ENCODE results near the gene MEF2C. TPM values are rescaled to one million over a fixed set of nuclear protein-coding genes. Genes with fewer than 3 reads are reported as not detected.

The MEF2C gene
- total RNA-seq, 4 donors from 2014 or later: 45.6 to 92.0 (median 54.4) TPM

- no peak for TF ChIP-seq CTCF (IDR thresholded peaks at IDR 0.05; ENCODE audit: low read depth)
Observed at GRCh38 chr5:88673253-88674105, 209.5 kb downstream of the MEF2C start.

- TF ChIP-seq CTCF (IDR thresholded peaks at IDR 0.05; ENCODE audit: low read depth): no peak
Observed at GRCh38 chr5:88672644-88673252, 210.2 kb downstream of the MEF2C start.

- no peak for TF ChIP-seq CTCF (IDR thresholded peaks at IDR 0.05; ENCODE audit: low read depth)
Observed at GRCh38 chr5:88671505-88672499, 211.2 kb downstream of the MEF2C start.

- TF ChIP-seq CTCF (IDR thresholded peaks at IDR 0.05; ENCODE audit: low read depth): no peak
Observed at GRCh38 chr5:88671106-88671504, 211.9 kb downstream of the MEF2C start.

GRCh38 chr5:88670461-88670860 is 212.5 kb downstream of the MEF2C start:
- no peak for TF ChIP-seq CTCF (IDR thresholded peaks at IDR 0.05; ENCODE audit: low read depth)

GRCh38 chr5:88669371-88670050 is 213.5 kb downstream of the MEF2C start:
- no peak for TF ChIP-seq CTCF (IDR thresholded peaks at IDR 0.05; ENCODE audit: low read depth)

All from subcutaneous adipose tissue (tissue), 4 donors.